CD4-positive, alpha-beta T cell treated with Interleukin-10 for 1 hour (primary cell): ENCODE results near the gene CD74.
"Not testable (repeated sequence)": the region's sequence is repeated elsewhere in the genome, so short reads cannot be mapped to it uniquely, and the experiment has no call there.

Experiments
- DNase-seq: peaks from one replicate; pipeline ENCODE4 v3.0.0-alpha.2; 2020

The CD74 gene

GRCh38 chr5:150440948-150441812 is 28.5 kb upstream of the CD74 start:
- DNase-seq = no peak

GRCh38 chr5:150438873-150439546 is 26.3 kb upstream of the CD74 start:
- no peak for DNase-seq

- peak; percentile 93 for DNase-seq
Measured at GRCh38 chr5:150436141-150436680, 23.5 kb upstream of the CD74 start.

- no peak for DNase-seq
Measured at GRCh38 chr5:150434464-150434863, 21.8 kb upstream of the CD74 start.

- DNase-seq = no peak
Measured at GRCh38 chr5:150431574-150431973, 18.9 kb upstream of the CD74 start.

- DNase-seq = no peak
Measured at GRCh38 chr5:150431048-150431447, 18.3 kb upstream of the CD74 start.

- DNase-seq = peak; percentile 7
Measured at GRCh38 chr5:150429410-150429873, 16.7 kb upstream of the CD74 start.

GRCh38 chr5:150428978-150429377 is 16.3 kb upstream of the CD74 start:
- no peak for DNase-seq

GRCh38 chr5:150428106-150428876 is 15.6 kb upstream of the CD74 start:
- DNase-seq = no peak

GRCh38 chr5:150426165-150426564 is 13.5 kb upstream of the CD74 start:
- DNase-seq = not testable (repeated sequence)

- DNase-seq = no peak
Measured at GRCh38 chr5:150422758-150423157, 10.0 kb upstream of the CD74 start.

- DNase-seq = no peak
Measured at GRCh38 chr5:150422075-150422474, 9.4 kb upstream of the CD74 start.

GRCh38 chr5:150419630-150420270 is 7.0 kb upstream of the CD74 start:
- DNase-seq = peak; percentile 8

- DNase-seq = not testable (repeated sequence)
Measured at GRCh38 chr5:150413902-150414790, 1.4 kb upstream of the CD74 start.

- no peak for DNase-seq
Measured at GRCh38 chr5:150413176-150413901, 629 bp upstream of the CD74 start.

GRCh38 chr5:150411245-150411979 is 1.3 kb downstream of the CD74 start:
- DNase-seq = peak; percentile 78

GRCh38 chr5:150410524-150411244 is 2.0 kb downstream of the CD74 start:
- peak; percentile 74 for DNase-seq

- peak; percentile 71 for DNase-seq
Measured at GRCh38 chr5:150409638-150410523, 2.8 kb downstream of the CD74 start.
